Left cardiac atrium (tissue), 4 donors: ENCODE results near the gene OR2A14. TPM values are rescaled to one million over a fixed set of nuclear protein-coding genes. Genes with fewer than 3 reads are reported as not detected.
"Not testable (repeated sequence)": the region's sequence is repeated elsewhere in the genome, so short reads cannot be mapped to it uniquely, and the experiment has no call there.

Source experiments
- ATAC-seq, 2 donors: fragments of 200-7000 bp; cut with Tn5 transposase; one replicate each; pipeline ENCODE4 v1.9.1; 2020; ENCODE audit warnings: mild to moderate bottlenecking in 2 of 2, moderate library complexity in 2 of 2
- DNase-seq: peaks from one replicate; pipeline ENCODE4 v3.0.0-alpha.2; 2020
- intact Hi-C, 2 donors: fragments of 100-400 bp; cut with DNase I; formaldehyde crosslinking; loops; one replicate each; pipeline versions ENCODE4 v1.14.1 to v1.15.1; 2022 to 2023
- long read RNA-seq: library from polyadenylated mRNA; unstranded; transcript quantifications from one replicate; pipeline ENCODE4 v2.0.0, GENCODE V29; 2021
- total RNA-seq, 2 donors: library from RNA; stranded (reverse); fragmentation: NEBNext Ultra II Directional; extraction: Animal tissue kit (Norgen Biotek cat#: 25700); gene quantifications; one replicate each; pipeline ENCODE4 v1.2.1, GENCODE V29; 2021
- donor health status: DM: no; HTN: yes; CAD: no.
- donor health status: DM: no; HTN: yes; CAD: no; lungs with severe emphysema.
- donor health status: DM: yes; HTN: yes; CAD: no.
- donor health status: Dilated cardiomyopathy.

The OR2A14 gene
- total RNA-seq, result not detected
- long read RNA-seq, result 0 reads

- ATAC-seq (no peak), DNase-seq (no peak)
- intact Hi-C loops, result no loop called here
Measured at GRCh38 chr7:144122876-144123275, at the start of gene OR2A14. TSS of gene OR2A14 (plus strand) at chr7:144123176. CDS start at chr7:144129113, 5,937 bp downstream.

- intact Hi-C loops, result no loop called here
- DNase-seq (no peak), ATAC-seq (no peak)
Measured at GRCh38 chr7:144074374-144074773, 48.6 kb upstream of the OR2A14 start.

- intact Hi-C loops, result no loop called here
- DNase-seq (no peak), ATAC-seq (no peak)
Measured at GRCh38 chr7:144085978-144086377, 37.0 kb upstream of the OR2A14 start, which contains the start of gene OR2A12. TSS of gene OR2A12 (plus strand) at chr7:144086278. CDS start at chr7:144095108, 8,830 bp downstream.

- no peak for ATAC-seq
- intact Hi-C loops, result no loop called here
- no peak for DNase-seq
Measured at GRCh38 chr7:144086730-144087129, 36.2 kb upstream of the OR2A14 start.

GRCh38 chr7:144087230-144087629, 35.7 kb upstream of the OR2A14 start:
- DNase-seq (no peak), ATAC-seq (no peak)
- intact Hi-C loops, result no loop called here

GRCh38 chr7:144090667-144091066, 32.3 kb upstream of the OR2A14 start:
- no peak for DNase-seq
- intact Hi-C loops, result no loop called here
- no peak for ATAC-seq

- ATAC-seq, result no peak
- no peak for DNase-seq
Measured at GRCh38 chr7:144098776-144099175, 24.2 kb upstream of the OR2A14 start.

GRCh38 chr7:144100607-144101006, 22.4 kb upstream of the OR2A14 start:
- no peak for DNase-seq
- ATAC-seq, result no peak
- intact Hi-C loops, result no loop called here

More at GRCh38 chr7:144098776-144099175, 24.2 kb upstream of the OR2A14 start:
- intact Hi-C loops, result no loop called here

- ATAC-seq (no peak), DNase-seq (no peak)
- intact Hi-C loops, result no loop called here
Measured at GRCh38 chr7:144102041-144102440, 20.9 kb upstream of the OR2A14 start.

GRCh38 chr7:144105211-144105610, 17.8 kb upstream of the OR2A14 start:
- ATAC-seq, result no peak
- DNase-seq, result no peak
- intact Hi-C loops, result no loop called here

- intact Hi-C loops, result no loop called here
- DNase-seq (no peak), ATAC-seq (no peak)
Measured at GRCh38 chr7:144109283-144109682, 13.7 kb upstream of the OR2A14 start, which contains the start of gene OR2A2. TSS of gene OR2A2 (plus strand) at chr7:144109583. CDS start at chr7:144109583, 0 bp downstream.

- DNase-seq, result no peak
- intact Hi-C loops, result no loop called here
- no peak for ATAC-seq
Measured at GRCh38 chr7:144110272-144110671, 12.7 kb upstream of the OR2A14 start.

- ATAC-seq (no peak), DNase-seq (no peak)
- intact Hi-C loops, result no loop called here
Measured at GRCh38 chr7:144113651-144114050, 9.3 kb upstream of the OR2A14 start.

GRCh38 chr7:144118341-144118740, 4.6 kb upstream of the OR2A14 start:
- DNase-seq (no peak), ATAC-seq (no peak)
- intact Hi-C loops, result no loop called here

GRCh38 chr7:144127714-144128334, 4.8 kb downstream of the OR2A14 start:
- ATAC-seq (peak; percentile 87 to 94), DNase-seq (peak; percentile 87)
- intact Hi-C loops, result no loop called here

GRCh38 chr7:144129601-144130000, 6.6 kb downstream of the OR2A14 start:
- ATAC-seq, DNase-seq, intact Hi-C loops: not testable (repeated sequence)

- ATAC-seq (no peak), DNase-seq (no peak)
- intact Hi-C loops, result no loop called here
Measured at GRCh38 chr7:144130730-144131129, 7.8 kb downstream of the OR2A14 start.

GRCh38 chr7:144132262-144132661, 9.3 kb downstream of the OR2A14 start:
- ATAC-seq, result no peak
- DNase-seq, result no peak
- intact Hi-C loops, result no loop called here

- intact Hi-C loops, result no loop called here
- ATAC-seq, result no peak
- DNase-seq, result no peak
Measured at GRCh38 chr7:144133307-144133706, 10.3 kb downstream of the OR2A14 start.

- no peak for ATAC-seq
- no peak for DNase-seq
- intact Hi-C loops, result no loop called here
Measured at GRCh38 chr7:144134116-144134515, 11.1 kb downstream of the OR2A14 start.

GRCh38 chr7:144137501-144137900, 14.5 kb downstream of the OR2A14 start:
- DNase-seq (no peak), ATAC-seq (no peak)
- intact Hi-C loops, result no loop called here
